ENCODE data around the gene CCDC28B.

CCDC28B gene

GRCh38 chr1:32223683-32224082 is 23.3 kb downstream of the CCDC28B start:
- DNase-seq: no peak

DNA sequence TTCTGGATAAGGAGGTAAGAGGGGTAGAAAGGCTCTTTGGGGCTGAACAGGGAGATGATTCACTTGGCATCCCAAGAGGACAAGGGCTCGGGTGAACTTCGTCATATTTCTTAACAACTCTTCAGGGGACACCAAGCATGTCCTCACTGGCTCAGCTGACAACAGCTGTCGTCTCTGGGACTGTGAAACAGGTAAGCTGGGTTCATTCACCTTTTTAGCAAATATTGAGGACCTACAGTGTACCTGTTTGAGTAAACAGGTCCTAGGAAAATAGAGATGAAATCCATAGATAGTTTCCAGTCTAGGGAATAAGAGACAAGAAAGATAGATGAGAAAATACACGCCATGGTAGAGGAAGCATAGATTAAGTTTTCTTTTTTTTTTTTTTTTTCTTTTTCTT is 23.9 kb downstream of the CCDC28B start:
- DNase-seq: no peak

DNA sequence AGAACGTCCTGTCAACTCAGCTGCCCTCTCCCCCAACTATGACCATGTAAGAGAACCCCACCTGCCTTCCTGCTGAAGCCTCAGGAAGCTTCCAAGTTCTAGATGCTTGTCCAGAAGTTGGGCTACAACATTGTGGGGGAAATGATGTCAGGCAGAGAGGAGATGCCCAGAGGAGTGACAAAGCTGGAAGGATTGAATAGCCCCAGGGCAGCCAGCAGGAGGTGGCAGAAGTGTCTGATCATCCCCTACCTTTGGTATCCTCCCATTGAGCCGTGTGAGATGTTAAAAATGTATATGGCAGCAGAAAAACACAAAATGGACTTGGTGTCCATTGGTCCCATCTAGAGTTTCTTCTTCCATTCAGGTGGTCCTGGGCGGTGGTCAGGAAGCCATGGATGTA is 28.4 kb downstream of the CCDC28B start:
- no peak for DNase-seq

DNA sequence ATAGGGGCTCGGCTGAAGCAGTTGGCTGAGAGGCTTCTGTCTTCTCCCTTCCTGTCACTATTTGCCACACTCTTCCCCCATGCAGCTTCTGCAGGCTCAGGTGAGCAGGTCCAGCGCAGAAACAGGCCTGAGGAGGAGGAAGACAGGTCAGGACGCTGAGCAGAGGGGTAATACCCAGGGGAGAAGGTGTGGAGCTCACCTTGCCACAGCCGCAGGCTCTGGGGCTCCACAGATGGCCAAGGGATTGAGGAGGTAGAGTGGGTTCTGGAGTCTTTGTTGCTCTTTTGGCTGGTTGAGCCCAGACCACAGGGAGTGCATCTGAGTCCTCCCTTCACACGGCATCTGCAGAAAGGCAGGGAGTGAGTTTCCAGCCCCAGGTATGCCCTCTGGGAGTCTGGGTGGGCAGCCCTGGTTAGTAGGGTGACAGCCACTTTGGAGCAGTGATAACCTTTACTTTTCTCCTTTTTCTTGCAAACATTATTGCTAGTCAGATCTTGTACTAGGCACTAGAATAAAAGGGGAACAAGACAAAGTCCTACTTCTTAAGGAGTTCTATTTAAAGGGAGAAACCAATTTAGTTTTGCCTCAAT is 31.5 kb downstream of the CCDC28B start:
- no peak for DNase-seq

GRCh38 chr1:32232558-32233304 is 32.3 kb downstream of the CCDC28B start:
- DNase-seq: no peak

DNA sequence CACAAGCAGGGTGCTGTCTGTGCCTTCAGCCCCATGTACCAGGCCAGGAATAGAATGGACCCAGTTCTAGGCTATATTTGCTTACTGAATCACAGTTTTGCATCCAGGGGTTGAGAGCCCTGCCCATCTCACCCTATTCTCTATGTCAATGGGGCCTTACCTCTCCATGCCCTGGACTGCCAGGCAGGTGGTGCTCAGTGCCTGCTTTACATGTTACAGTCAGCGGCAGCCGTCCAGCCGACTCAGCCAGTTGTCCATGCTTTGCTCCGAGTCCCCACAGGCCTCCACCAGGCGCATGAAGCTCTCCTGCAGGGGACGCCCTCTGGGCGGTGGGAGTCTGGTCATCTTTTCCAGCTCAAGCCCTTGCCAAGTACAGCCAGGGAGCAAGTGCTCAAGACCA is 34.4 kb downstream of the CCDC28B start:
- no peak for DNase-seq

GRCh38 chr1:32239337-32239736 is 38.9 kb downstream of the CCDC28B start:
- DNase-seq: no peak

- DNase-seq: no peak
Observed at GRCh38 chr1:32239790-32240139, 39.4 kb downstream of the CCDC28B start.

GRCh38 chr1:32240140-32240951 is 40.0 kb downstream of the CCDC28B start:
- no peak for DNase-seq

DNA sequence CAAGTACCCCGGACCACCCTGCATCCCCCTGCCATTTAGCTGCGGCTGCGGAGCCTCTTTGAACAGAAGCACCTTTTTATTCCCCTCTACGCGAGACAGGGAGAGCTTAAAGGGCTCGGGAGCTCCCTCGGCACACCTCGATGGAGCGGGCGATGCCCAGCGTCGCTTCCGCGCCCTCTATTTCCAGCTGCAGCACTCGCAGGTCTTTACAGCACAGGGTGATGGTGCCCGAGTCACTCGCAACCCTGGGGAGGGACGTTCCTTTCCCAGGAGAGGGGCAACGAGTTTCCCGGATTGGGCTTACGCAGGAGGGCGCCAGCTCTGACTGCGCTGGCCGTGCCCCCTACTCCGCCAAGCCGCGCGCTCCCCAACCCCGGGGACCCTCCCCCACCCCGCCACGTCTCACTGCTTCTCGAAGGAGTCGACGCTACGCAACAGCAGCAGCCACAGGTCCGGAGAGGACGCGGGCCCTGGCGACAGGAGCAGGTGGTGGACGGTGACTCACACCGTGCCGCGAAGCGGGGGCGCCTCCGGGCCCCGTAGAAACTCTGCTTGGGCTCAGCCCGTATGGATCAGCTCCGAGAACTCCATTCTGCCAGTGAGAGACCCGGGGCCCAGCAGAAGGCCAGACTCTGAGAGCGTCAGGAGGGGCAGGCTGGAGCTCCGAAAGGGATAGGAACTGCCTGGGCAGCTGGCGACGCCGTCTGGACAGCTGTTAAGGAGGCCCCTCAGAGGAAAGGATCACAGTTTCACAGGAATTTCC is 40.8 kb downstream of the CCDC28B start:
- DNase-seq: no peak

DNA sequence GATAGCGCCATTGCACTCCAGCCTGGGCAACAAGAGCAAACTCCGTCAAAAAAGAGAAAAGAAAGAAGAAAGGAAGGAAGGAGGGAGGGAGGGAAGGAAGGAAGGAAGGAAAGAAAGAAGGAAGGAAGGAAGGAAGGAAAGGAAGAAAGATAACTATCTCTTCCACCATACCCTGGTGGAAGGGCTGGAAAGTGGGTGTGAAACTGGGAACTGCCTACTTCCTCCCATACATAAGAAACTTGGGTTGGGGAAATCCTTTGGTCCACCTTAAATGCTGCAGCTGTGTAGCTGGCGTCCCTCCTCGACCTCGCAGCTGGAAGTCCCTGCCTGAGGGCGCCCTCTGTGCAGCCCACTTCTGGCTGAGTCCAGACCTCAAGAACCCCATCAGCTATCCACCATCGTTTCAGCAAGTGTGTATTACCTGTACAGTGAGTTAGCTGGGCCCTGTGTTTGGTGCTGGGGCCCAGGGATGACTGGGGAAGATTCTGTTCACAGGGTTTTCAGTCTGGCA is 42.0 kb downstream of the CCDC28B start:
- DNase-seq: no peak

GRCh38 chr1:32246888-32247273 is 46.5 kb downstream of the CCDC28B start, which contains the start of gene FAM167B:
Gene FAM167B (plus strand): TSS chr1:32247222. CDS start chr1:32247422, 200 bp downstream.
- DNase-seq: no peak

- DNase-seq: no peak
Observed at GRCh38 chr1:32247452-32247851, 47.1 kb downstream of the CCDC28B start.

- DNase-seq: peak; percentile 57
Observed at GRCh38 chr1:32247983-32248889, 47.8 kb downstream of the CCDC28B start.

GRCh38 chr1:32249831-32250525 is 49.6 kb downstream of the CCDC28B start:
- DNase-seq: peak; percentile 86

GRCh38 chr1:32250893-32251716 is 50.7 kb downstream of the CCDC28B start, which contains the start of gene LCK:
Gene LCK (plus strand): TSS chr1:32251265. CDS start chr1:32274330, 23,065 bp downstream.
- no peak for DNase-seq
